ENCODE data around the gene NR2F1.

The NR2F1 gene

DNA sequence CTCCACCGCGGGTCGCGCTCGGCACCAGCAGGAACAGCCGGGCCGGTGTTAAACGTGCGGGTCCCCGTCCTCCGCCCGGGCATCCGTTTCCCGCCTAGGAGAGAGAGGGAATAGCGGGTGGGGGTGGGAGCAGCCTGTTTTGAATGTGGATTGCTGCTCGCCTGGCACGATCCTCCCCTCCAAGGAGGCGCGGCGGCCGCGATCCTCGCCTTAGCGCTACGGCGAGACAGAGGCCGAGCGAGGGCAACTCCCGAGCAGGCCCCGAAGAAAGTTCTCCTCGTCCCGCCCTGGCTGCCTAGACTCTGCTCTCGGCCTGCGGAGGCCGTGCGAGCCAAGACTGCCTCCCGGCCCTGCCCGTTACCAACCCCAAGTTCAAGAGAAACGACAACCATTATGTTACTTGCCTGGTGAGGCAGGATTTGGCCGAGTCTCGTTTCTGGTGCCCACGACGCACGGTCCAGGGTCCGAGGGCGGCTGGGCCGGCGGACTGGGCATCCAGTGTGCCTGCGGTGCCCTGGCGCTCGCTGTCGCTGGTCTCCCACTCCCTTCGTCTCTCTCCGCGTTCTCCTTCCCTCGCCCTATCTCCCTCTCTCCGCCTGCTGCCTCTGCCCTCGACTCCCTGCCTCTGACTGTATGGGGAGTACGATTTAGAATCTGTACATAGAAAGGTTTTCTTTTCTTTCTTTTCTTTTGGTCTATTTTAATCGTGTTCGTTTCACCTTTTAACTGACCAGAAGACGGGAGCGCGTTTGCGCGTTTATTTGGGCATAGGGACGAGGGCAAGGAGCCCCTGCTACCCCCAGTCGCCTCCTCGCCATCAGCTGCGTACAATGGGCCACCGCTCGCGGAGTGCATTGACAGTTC, 2.7 kb upstream of the NR2F1 start (continued):
- TF ChIP-seq PRDM4 (tag by site-specific recombination; IDR thresholded peaks at IDR 0.05) (no peak), ZNF660 (tag by site-specific recombination; IDR thresholded peaks at IDR 0.05) (0 out of 2 replicates have a peak, but pooled peaks have one; percentile 28), ZNF548 (tag by site-specific recombination; IDR thresholded peaks at IDR 0.05) (no peak), YY1 (tag by site-specific recombination; IDR thresholded peaks at IDR 0.05) (no peak), ZNF596 (tag by site-specific recombination; IDR thresholded peaks at IDR 0.05) (peak; percentile 39), ZBTB48 (tag by site-specific recombination; IDR thresholded peaks at IDR 0.05) (0 out of 2 replicates have a peak, but pooled peaks have one; percentile 21), ZBTB6 (tag by site-specific recombination; IDR thresholded peaks at IDR 0.05) (0 out of 2 replicates have a peak, but pooled peaks have one; percentile 5), ZNF214 (tag by site-specific recombination; IDR thresholded peaks at IDR 0.05; ENCODE audit: borderline replicate concordance) (no peak), ZNF248 (tag by site-specific recombination; IDR thresholded peaks at IDR 0.05) (no peak), ZFHX2 (tag by site-specific recombination; conservative IDR thresholded peaks at IDR 0.05) (peak; percentile 23; the same call in 1 of the 2 replicates), ZNF426 (tag by site-specific recombination; IDR thresholded peaks at IDR 0.05) (no peak), ZNF18 (tag by site-specific recombination; IDR thresholded peaks at IDR 0.05) (0 out of 2 replicates have a peak, but pooled peaks have one; percentile 46), ZFP41 (tag by site-specific recombination; IDR thresholded peaks at IDR 0.05; ENCODE audit: borderline replicate concordance) (no peak), ZNF398 (tag by site-specific recombination; IDR thresholded peaks at IDR 0.05) (peak; percentile 74), ZNF221 (tag by site-specific recombination; IDR thresholded peaks at IDR 0.05; ENCODE audit: borderline replicate concordance) (no peak), KLF9 (tag by site-specific recombination; IDR thresholded peaks at IDR 0.05; ENCODE audit: low read depth) (no peak), BCL11A (tag by site-specific recombination; IDR thresholded peaks at IDR 0.05; ENCODE audit: low read depth) (peak; percentile 13; the same call in 1 of the 2 replicates), ZNF777 (tag by site-specific recombination; IDR thresholded peaks at IDR 0.05; ENCODE audit: borderline replicate concordance) (peak; percentile 61; the same call in 1 of the 2 replicates), ZFP69B (tag by site-specific recombination; IDR thresholded peaks at IDR 0.05) (peak; percentile 50; the same call in 1 of the 2 replicates), ZNF404 (tag by site-specific recombination; IDR thresholded peaks at IDR 0.05) (no peak), ZNF561 (tag by site-specific recombination; IDR thresholded peaks at IDR 0.05; ENCODE audit: borderline replicate concordance) (0 out of 2 replicates have a peak, but pooled peaks have one; percentile 49)
- TF ChIP-seq, protein P1, sequence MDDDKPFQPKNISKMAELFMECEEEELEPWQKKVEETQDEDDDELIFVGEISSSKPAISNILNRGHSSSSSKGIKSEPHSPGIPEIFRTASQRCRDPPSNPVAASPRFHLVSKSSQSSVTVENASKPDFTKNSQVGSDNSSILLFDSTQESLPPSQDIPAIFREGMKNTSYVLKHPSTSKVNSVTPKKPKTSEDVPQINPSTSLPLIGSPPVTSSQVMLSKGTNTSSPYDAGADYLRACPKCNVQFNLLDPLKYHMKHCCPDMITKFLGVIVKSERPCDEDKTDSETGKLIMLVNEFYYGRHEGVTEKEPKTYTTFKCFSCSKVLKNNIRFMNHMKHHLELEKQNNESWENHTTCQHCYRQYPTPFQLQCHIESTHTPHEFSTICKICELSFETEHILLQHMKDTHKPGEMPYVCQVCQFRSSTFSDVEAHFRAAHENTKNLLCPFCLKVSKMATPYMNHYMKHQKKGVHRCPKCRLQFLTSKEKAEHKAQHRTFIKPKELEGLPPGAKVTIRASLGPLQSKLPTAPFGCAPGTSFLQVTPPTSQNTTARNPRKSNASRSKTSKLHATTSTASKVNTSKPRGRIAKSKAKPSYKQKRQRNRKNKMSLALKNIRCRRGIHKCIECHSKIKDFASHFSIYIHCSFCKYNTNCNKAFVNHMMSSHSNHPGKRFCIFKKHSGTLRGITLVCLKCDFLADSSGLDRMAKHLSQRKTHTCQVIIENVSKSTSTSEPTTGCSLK (tag by site-specific recombination; IDR thresholded peaks at IDR 0.05), result no peak
- TF ChIP-seq, protein P2, sequence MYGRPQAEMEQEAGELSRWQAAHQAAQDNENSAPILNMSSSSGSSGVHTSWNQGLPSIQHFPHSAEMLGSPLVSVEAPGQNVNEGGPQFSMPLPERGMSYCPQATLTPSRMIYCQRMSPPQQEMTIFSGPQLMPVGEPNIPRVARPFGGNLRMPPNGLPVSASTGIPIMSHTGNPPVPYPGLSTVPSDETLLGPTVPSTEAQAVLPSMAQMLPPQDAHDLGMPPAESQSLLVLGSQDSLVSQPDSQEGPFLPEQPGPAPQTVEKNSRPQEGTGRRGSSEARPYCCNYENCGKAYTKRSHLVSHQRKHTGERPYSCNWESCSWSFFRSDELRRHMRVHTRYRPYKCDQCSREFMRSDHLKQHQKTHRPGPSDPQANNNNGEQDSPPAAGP (tag by site-specific recombination; IDR thresholded peaks at IDR 0.05), result no peak; the same call in 1 of the 2 replicates
- TF ChIP-seq, protein P3, sequence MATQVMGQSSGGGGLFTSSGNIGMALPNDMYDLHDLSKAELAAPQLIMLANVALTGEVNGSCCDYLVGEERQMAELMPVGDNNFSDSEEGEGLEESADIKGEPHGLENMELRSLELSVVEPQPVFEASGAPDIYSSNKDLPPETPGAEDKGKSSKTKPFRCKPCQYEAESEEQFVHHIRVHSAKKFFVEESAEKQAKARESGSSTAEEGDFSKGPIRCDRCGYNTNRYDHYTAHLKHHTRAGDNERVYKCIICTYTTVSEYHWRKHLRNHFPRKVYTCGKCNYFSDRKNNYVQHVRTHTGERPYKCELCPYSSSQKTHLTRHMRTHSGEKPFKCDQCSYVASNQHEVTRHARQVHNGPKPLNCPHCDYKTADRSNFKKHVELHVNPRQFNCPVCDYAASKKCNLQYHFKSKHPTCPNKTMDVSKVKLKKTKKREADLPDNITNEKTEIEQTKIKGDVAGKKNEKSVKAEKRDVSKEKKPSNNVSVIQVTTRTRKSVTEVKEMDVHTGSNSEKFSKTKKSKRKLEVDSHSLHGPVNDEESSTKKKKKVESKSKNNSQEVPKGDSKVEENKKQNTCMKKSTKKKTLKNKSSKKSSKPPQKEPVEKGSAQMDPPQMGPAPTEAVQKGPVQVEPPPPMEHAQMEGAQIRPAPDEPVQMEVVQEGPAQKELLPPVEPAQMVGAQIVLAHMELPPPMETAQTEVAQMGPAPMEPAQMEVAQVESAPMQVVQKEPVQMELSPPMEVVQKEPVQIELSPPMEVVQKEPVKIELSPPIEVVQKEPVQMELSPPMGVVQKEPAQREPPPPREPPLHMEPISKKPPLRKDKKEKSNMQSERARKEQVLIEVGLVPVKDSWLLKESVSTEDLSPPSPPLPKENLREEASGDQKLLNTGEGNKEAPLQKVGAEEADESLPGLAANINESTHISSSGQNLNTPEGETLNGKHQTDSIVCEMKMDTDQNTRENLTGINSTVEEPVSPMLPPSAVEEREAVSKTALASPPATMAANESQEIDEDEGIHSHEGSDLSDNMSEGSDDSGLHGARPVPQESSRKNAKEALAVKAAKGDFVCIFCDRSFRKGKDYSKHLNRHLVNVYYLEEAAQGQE (tag by site-specific recombination; IDR thresholded peaks at IDR 0.05), result no peak
